H9 (cell line): ENCODE data around the gene AP1AR. TPM values are rescaled to one million over a fixed set of nuclear protein-coding genes. Genes with fewer than 3 reads are reported as not detected.
A peak's percentile ranks its signal among the peaks of the same experiment; 100 is the strongest.

Experiments used
- DNase-seq: peaks from one replicate; pipeline ENCODE4 v3.0.0-alpha.2; 2017
- H2AFZ ChIP-seq: one replicate; pipeline ENCODE4 v1.6.1; 2013; ENCODE audit warnings: mild to moderate bottlenecking, low read length, control low read depth, moderate library complexity
- H2AK5ac ChIP-seq: 2 replicates; pipeline ENCODE4 v1.6.1; 2013; ENCODE audit warnings: low read length, control low read depth, mixed read lengths; ENCODE audit not compliant: insufficient read length
- H2BK120ac ChIP-seq: one replicate; pipeline ENCODE4 v1.6.1; 2013; ENCODE audit warnings: low read depth, mild to moderate bottlenecking, low read length, control low read depth, inconsistent platforms; ENCODE audit not compliant: poor library complexity, severe bottlenecking
- H2BK12ac ChIP-seq: 2 replicates; pipeline ENCODE4 v1.6.1; 2013; ENCODE audit warnings: low read length, control low read depth, mixed read lengths, low read depth; ENCODE audit not compliant: insufficient read length
- H2BK15ac ChIP-seq: 2 replicates; pipeline ENCODE4 v1.6.1; 2013; ENCODE audit warnings: low read depth, low read length, control low read depth
- H2BK20ac ChIP-seq: one replicate; pipeline ENCODE4 v1.6.1; 2013; ENCODE audit warnings: low read depth, mild to moderate bottlenecking, low read length, control low read depth, inconsistent platforms; ENCODE audit not compliant: poor library complexity, severe bottlenecking
- H2BK5ac ChIP-seq: 2 replicates; pipeline ENCODE4 v1.6.1; 2013; ENCODE audit warnings: low read length, control low read depth, mixed read lengths; ENCODE audit not compliant: insufficient read length
- H3K14ac ChIP-seq: 2 replicates; pipeline ENCODE4 v1.6.1; 2013; ENCODE audit warnings: low read length, control low read depth; ENCODE audit not compliant: insufficient read depth
- H3K18ac ChIP-seq: 2 replicates; pipeline ENCODE4 v1.6.1; 2013; ENCODE audit warnings: low read depth, mild to moderate bottlenecking, mixed read lengths, low read length, control low read depth; ENCODE audit not compliant: insufficient read length
- H3K23ac ChIP-seq: 2 replicates; pipeline ENCODE4 v1.6.1; 2013; ENCODE audit warnings: low read length, control low read depth, mixed read lengths, low read depth; ENCODE audit not compliant: insufficient read length
- H3K23me2 ChIP-seq: 2 replicates; pipeline ENCODE4 v1.6.1; 2013; ENCODE audit warnings: low read depth, mild to moderate bottlenecking, mixed read lengths, low read length, control low read depth; ENCODE audit not compliant: insufficient read length, poor library complexity, severe bottlenecking
- H3K27ac ChIP-seq: 2 replicates; pipeline ENCODE4 v1.5.1; 2013; ENCODE audit warnings: low read length, control low read depth, mixed read lengths, low read depth; ENCODE audit not compliant: insufficient read length
- H3K27me3 ChIP-seq: 2 replicates; pipeline ENCODE4 v1.6.1; 2013; ENCODE audit warnings: low read length, control low read depth, inconsistent platforms; ENCODE audit not compliant: insufficient read depth
- H3K4ac ChIP-seq: 2 replicates; pipeline ENCODE4 v1.6.1; 2013; ENCODE audit warnings: low read depth, mild to moderate bottlenecking, control low read depth, inconsistent platforms, low read length, moderate library complexity
- H3K4me1 ChIP-seq: 2 replicates; pipeline ENCODE4 v1.6.1; 2013; ENCODE audit warnings: low read length, control low read depth, inconsistent platforms; ENCODE audit not compliant: insufficient read depth
- H3K4me2 ChIP-seq: 2 replicates; pipeline ENCODE4 v1.6.1; 2013; ENCODE audit warnings: low read length, control low read depth, mixed read lengths; ENCODE audit not compliant: insufficient read length, insufficient read depth
- H3K56ac ChIP-seq: 2 replicates; pipeline ENCODE4 v1.6.1; 2013; ENCODE audit warnings: low read depth, mild to moderate bottlenecking, mixed read lengths, low read length, control low read depth; ENCODE audit not compliant: insufficient read length
- H3K79me1 ChIP-seq: 2 replicates; pipeline ENCODE4 v1.6.1; 2013; ENCODE audit warnings: low read depth, mild to moderate bottlenecking, moderate library complexity, low read length, control low read depth, inconsistent platforms; ENCODE audit not compliant: insufficient read depth, poor library complexity, severe bottlenecking
- H3K79me2 ChIP-seq: 2 replicates; pipeline ENCODE4 v1.6.1; 2013; ENCODE audit warnings: low read length, control low read depth, inconsistent platforms; ENCODE audit not compliant: insufficient read depth
- H3K9ac ChIP-seq: 2 replicates; pipeline ENCODE4 v1.6.1; 2013; ENCODE audit warnings: low read length, control low read depth, mixed read lengths; ENCODE audit not compliant: insufficient read length; ENCODE audit errors: extremely low read depth
- H3K9me3 ChIP-seq: one replicate; pipeline ENCODE4 v1.6.1; 2013; ENCODE audit warnings: low read depth, low read length, inconsistent platforms; ENCODE audit not compliant: control insufficient read depth
- H3T11ph ChIP-seq: one replicate; pipeline ENCODE4 v1.6.1; 2013; ENCODE audit warnings: mild to moderate bottlenecking, low read length, control low read depth, inconsistent platforms
- H4K20me1 ChIP-seq: one replicate; pipeline ENCODE4 v1.6.1; 2013; ENCODE audit not compliant: control insufficient read depth, insufficient read length, insufficient read depth
- H4K5ac ChIP-seq: 2 replicates; pipeline ENCODE4 v1.6.1; 2013; ENCODE audit warnings: low read depth, mild to moderate bottlenecking, mixed read lengths, low read length, control low read depth; ENCODE audit not compliant: insufficient read length
- H4K8ac ChIP-seq: replicated peaks from 2 replicates; pipeline ENCODE4 v1.6.1; 2013; ENCODE audit warnings: low read length, control low read depth, mixed read lengths, low read depth; ENCODE audit not compliant: insufficient read length
- H4K91ac ChIP-seq: 2 replicates; pipeline ENCODE4 v1.6.1; 2013; ENCODE audit warnings: low read depth, mild to moderate bottlenecking, moderate library complexity, mixed read lengths, low read length, control low read depth; ENCODE audit not compliant: insufficient read length
- H3K27ac Mint-ChIP-seq, 3 experiments: 2 replicates in 2 of 3; 3 replicates in 1 of 3; pipeline ENCODE4 v1.8.0; 2020 to 2021; ENCODE audit warnings: mixed read lengths in 3 of 3, mild to moderate bottlenecking in 1 of 3, moderate library complexity in 1 of 3
- H3K27me3 Mint-ChIP-seq: 2 replicates; pipeline ENCODE4 v1.8.0; 2021; ENCODE audit warnings: low read depth, mild to moderate bottlenecking, moderate library complexity, mixed read lengths
- H3K36me3 Mint-ChIP-seq, 3 experiments: 2 replicates in 2 of 3; 3 replicates in 1 of 3; pipeline ENCODE4 v1.8.0; 2020 to 2021; ENCODE audit warnings: low read depth in 3 of 3, mixed read lengths in 3 of 3; ENCODE audit not compliant: insufficient read depth in 1 of 3
- H3K4me1 Mint-ChIP-seq, 2 experiments: 2 replicates each; pipeline ENCODE4 v1.8.0; 2020; ENCODE audit warnings: mixed read lengths in 2 of 2
- H3K4me3 Mint-ChIP-seq, 2 experiments: 2 replicates in 1 of 2; 3 replicates in 1 of 2; pipeline ENCODE4 v1.8.0; 2020 to 2021; ENCODE audit warnings: mild to moderate bottlenecking in 2 of 2, mixed read lengths in 2 of 2, moderate library complexity in 1 of 2
- H3K9me3 Mint-ChIP-seq, 2 experiments: 2 replicates in 1 of 2; 3 replicates in 1 of 2; pipeline ENCODE4 v1.8.0; 2020; ENCODE audit warnings: mild to moderate bottlenecking in 2 of 2, mixed read lengths in 2 of 2, moderate library complexity in 1 of 2
- CTCF ChIP-seq: fragments of 200-600 bp; sonication (generic); conservative IDR thresholded peaks from 3 replicates; pipeline ENCODE4 v1.8.0; 2021; ENCODE audit warnings: antibody characterized with exemption, mild to moderate bottlenecking
- WGBS: extraction: QIAGEN DNeasy Blood & Tissue Kit; methylation state at CpG from one replicate; pipeline ENCODE4 v1.1.7; 2013; ENCODE audit warnings: missing lambda C conversion rate, low lambda C conversion rate, mixed read lengths; ENCODE audit not compliant: insufficient read length; ENCODE audit errors: extremely low coverage; 5-methylcytosine and 5-hydroxymethylcytosine counted together
- total RNA-seq: library from RNA; stranded (reverse); gene quantifications from 2 replicates; pipeline ENCODE4 v1.2.1, GENCODE V29; 2021

The AP1AR gene
- total RNA-seq, 1 experiment from 2014 or later, result 24.2 TPM

GRCh38 chr4:112183252-112183651 lies 48.3 kb upstream of the AP1AR start:
- Histone ChIP-seq H4K5ac (no peak overlapping the region), H3K27ac (no peak overlapping the region), H3K79me2 (no peaks in the 10 kb centered on the region), H2BK5ac (no peak overlapping the region), H2BK15ac (no peak overlapping the region), H3T11ph (no peak overlapping the region), H3K9ac (no peak overlapping the region), H3K56ac (no peak overlapping the region), H4K91ac (no peak overlapping the region), H2AFZ (no peak overlapping the region), H3K23me2 (no peaks in the 10 kb centered on the region), H4K20me1 (no peaks in the 10 kb centered on the region), H2AK5ac (no peak overlapping the region), H3K23ac (no peak overlapping the region), H3K4me1 (no peaks in the 10 kb centered on the region; the same call in 1 of the 2 replicates), H3K14ac (no peak overlapping the region), H3K9me3 (no peaks in the 10 kb centered on the region), H3K18ac (no peak overlapping the region), H2BK12ac (no peak overlapping the region), H2BK120ac (no peak overlapping the region), H4K8ac (no peak overlapping the region), H3K79me1 (no peaks in the 10 kb centered on the region), H3K4me2 (no peak overlapping the region), H3K27me3 (no peaks in the 10 kb centered on the region), H2BK20ac (no peak overlapping the region), H3K4ac (no peak overlapping the region)
- Mint-ChIP-seq H3K4me1 (peaks cover 7 to 8% of the 10 kb centered on the region in 2 experiments), H3K27me3 (no peaks in the 10 kb centered on the region), H3K36me3 (no peaks in the 10 kb centered on the region), H3K4me3 (no peak overlapping the region), H3K27ac (peak overlapping the region in 1 of 3 experiments; percentile 11; a peak in 1 of 7 replicates), H3K9me3 (no peaks in the 10 kb centered on the region)
- no CpG with 5 or more reads among the region's 2 CpGs for WGBS
- no peak for DNase-seq
- TF ChIP-seq CTCF, result no peak
